SK-N-SH (cell line): ENCODE data around the gene FTO. TPM values are rescaled to one million over a fixed set of nuclear protein-coding genes. Genes with fewer than 3 reads are reported as not detected.
A peak's percentile ranks its signal among the peaks of the same experiment; 100 is the strongest.

Experiments used
- CTCF ChIA-PET: fragments of 300-600, 350-600 bp; formaldehyde crosslinking; extraction: SDS; loops from one replicate; lab custom pipeline; 2021; lab: Yijun Ruan, JAX
- POLR2A ChIA-PET: fragments of 350-600 bp; sonication (Branson Sonifier 250); formaldehyde crosslinking; extraction: SDS; loops from one replicate; lab custom pipeline; 2020; ENCODE audit warnings: antibody characterized with exemption, inconsistent platforms; lab: Yijun Ruan, JAX
- DNase-seq: peaks from one replicate; pipeline ENCODE4 v3.0.0; 2012
- H2AFZ ChIP-seq: fragments of 200-600 bp; sonication (generic); 2 replicates; pipeline ENCODE4 v1.8.1; 2016; ENCODE audit warnings: antibody characterized with exemption, mild to moderate bottlenecking, low read depth
- H3F3A ChIP-seq: fragments of 200-600 bp; sonication (generic); replicated peaks from 2 replicates; pipeline ENCODE3; 2016; ENCODE audit warnings: antibody characterized with exemption, mild to moderate bottlenecking; ENCODE audit not compliant: insufficient read depth
- H3K27ac ChIP-seq, 2 experiments: fragments of 200-500 bp in 1 of 2; fragments of 200-600 bp in 1 of 2; sonication (Bioruptor generic) in 1 of 2; sonication (generic), shearing (Covaris generic) in 1 of 2; 2 replicates each; pipeline versions ENCODE4 v1.5.1 to v1.6.1; 2014 to 2016; ENCODE audit warnings: low read depth in 2 of 2, inconsistent platforms in 1 of 2, low read length in 1 of 2, mild to moderate bottlenecking in 1 of 2, mixed read lengths in 1 of 2
- H3K27me3 ChIP-seq: fragments of 200-600 bp; sonication (generic), shearing (Covaris generic); 2 replicates; pipeline ENCODE4 v1.6.1; 2016; ENCODE audit warnings: mixed run types; ENCODE audit not compliant: insufficient read depth
- H3K36me3 ChIP-seq, 2 experiments: fragments of 200-500 bp in 1 of 2; fragments of 200-600 bp in 1 of 2; sonication (Bioruptor generic) in 1 of 2; sonication (generic) in 1 of 2; replicated peaks in 1 of 2; 2 replicates each; pipeline versions ENCODE3 to v1.5.1; 2014 to 2016; ENCODE audit warnings: low read length in 1 of 2, mild to moderate bottlenecking in 1 of 2; ENCODE audit not compliant: insufficient read depth in 2 of 2, control insufficient read depth in 1 of 2
- H3K4me1 ChIP-seq, 2 experiments: fragments of 200-500 bp in 1 of 2; fragments of 200-600 bp in 1 of 2; sonication (Bioruptor generic) in 1 of 2; sonication (generic), shearing (Covaris generic) in 1 of 2; 2 replicates each; pipeline versions ENCODE4 v1.5.1 to v1.6.1; 2014 to 2016; ENCODE audit warnings: low read depth in 1 of 2, low read length in 1 of 2, mixed run types in 1 of 2; ENCODE audit not compliant: insufficient read depth in 2 of 2, control insufficient read depth in 1 of 2
- H3K4me2 ChIP-seq: fragments of 200-600 bp; sonication (generic), shearing (Covaris generic); 2 replicates; pipeline ENCODE4 v1.6.1; 2017; ENCODE audit warnings: mixed run types
- H3K4me3 ChIP-seq, 2 experiments: fragments of 200-500 bp in 1 of 2; fragments of 200-600 bp in 1 of 2; sonication (Bioruptor generic) in 1 of 2; sonication (generic), shearing (Covaris generic) in 1 of 2; 2 replicates each; pipeline versions ENCODE4 v1.5.1 to v1.8.1; 2014 to 2016; ENCODE audit warnings: low read depth in 2 of 2, inconsistent platforms in 1 of 2, low read length in 1 of 2, mild to moderate bottlenecking in 1 of 2, mixed read lengths in 1 of 2, moderate library complexity in 1 of 2
- H3K79me2 ChIP-seq: fragments of 200-600 bp; sonication (generic); 2 replicates; pipeline ENCODE4 v1.8.1; 2017; ENCODE audit warnings: mild to moderate bottlenecking; ENCODE audit not compliant: insufficient read depth
- H3K9ac ChIP-seq: fragments of 200-600 bp; sonication (generic); 2 replicates; pipeline ENCODE4 v1.6.1; 2017; ENCODE audit warnings: mixed run types
- H3K9me2 ChIP-seq: fragments of 200-600 bp; sonication (generic); 2 replicates; pipeline ENCODE4 v1.6.1; 2017; ENCODE audit warnings: mixed run types
- H3K9me3 ChIP-seq: fragments of 200-600 bp; sonication (generic); 2 replicates; pipeline ENCODE4 v1.6.1; 2017; ENCODE audit warnings: mixed run types, mild to moderate bottlenecking, moderate library complexity
- H4K20me1 ChIP-seq: fragments of 200-600 bp; sonication (generic); 2 replicates; pipeline ENCODE4 v1.6.1; 2017; ENCODE audit warnings: mild to moderate bottlenecking, mixed run types; ENCODE audit not compliant: insufficient read depth
- CTCF ChIP-seq: fragments of 200-600 bp; sonication (generic); IDR thresholded peaks from 2 replicates; pipeline ENCODE4 v1.6.1; 2017; ENCODE audit warnings: antibody characterized with exemption, mild to moderate bottlenecking, moderate library complexity
- FOXJ3 ChIP-seq: sonication (generic); formaldehyde crosslinking; IDR thresholded peaks from 2 replicates; pipeline ENCODE4 v1.5.1; 2020; ENCODE audit warnings: mild to moderate bottlenecking, missing genetic modification reagents
- GATA2 ChIP-seq: sonication (generic); formaldehyde crosslinking; IDR thresholded peaks from 2 replicates; pipeline ENCODE4 v1.5.0; 2020; ENCODE audit warnings: mild to moderate bottlenecking, missing genetic modification reagents
- RFX5 ChIP-seq: IDR thresholded peaks from 2 replicates; pipeline ENCODE4 v1.6.1; 2012; ENCODE audit warnings: mild to moderate bottlenecking, improper control_type of control experiment, low read length
- SIN3A ChIP-seq: IDR thresholded peaks from 2 replicates; pipeline ENCODE4 v1.6.1; 2012; ENCODE audit warnings: low read depth, mild to moderate bottlenecking, low read length, moderate library complexity, borderline replicate concordance
- TEAD4 ChIP-seq: IDR thresholded peaks from 2 replicates; pipeline ENCODE4 v1.4.0; 2012; ENCODE audit warnings: mild to moderate bottlenecking, borderline replicate concordance; ENCODE audit not compliant: insufficient read depth
- YY1 ChIP-seq: IDR thresholded peaks from 2 replicates; pipeline ENCODE4 v1.4.0; 2012; ENCODE audit warnings: low read depth, mild to moderate bottlenecking
- ZBTB33 ChIP-seq: IDR thresholded peaks from 2 replicates; pipeline ENCODE4 v1.4.0; 2012; ENCODE audit warnings: low read depth, borderline replicate concordance
- WGBS: methylation state at CpG from one replicate; pipeline ENCODE4 v1.1.6; 2017; ENCODE audit warnings: low lambda C conversion rate; 5-methylcytosine and 5-hydroxymethylcytosine counted together
- polyA plus RNA-seq, 3 experiments: library from polyadenylated mRNA; depleted of rRNA; stranded (reverse); fragments of >200 nt; gene quantifications; 2 replicates each; pipeline ENCODE4 v1.2.3, GENCODE V29; 2012

FTO gene
- polyA plus RNA-seq, 1 of the 3 experiments (the other 2 are of a cell fraction): 41.2 TPM

- Histone ChIP-seq H3K79me2 (no peaks in the 10 kb centered on the region), H3K4me2 (no peak overlapping the region), H4K20me1 (no peaks in the 10 kb centered on the region), H3K9me3 (no peaks in the 10 kb centered on the region), H3K27ac (no peak overlapping the region), H3K9me2 (no peaks in the 10 kb centered on the region; the same call in 1 of the 2 replicates), H3F3A (no peaks in the 10 kb centered on the region), H3K9ac (no peak overlapping the region), H3K4me3 (no peak overlapping the region), H3K27me3 (no peaks in the 10 kb centered on the region), H2AFZ (no peak overlapping the region), H3K4me1 (peaks cover 0 to 7% of the 10 kb centered on the region in 2 experiments; a peak in 2 of 4 replicates), H3K36me3 (peaks cover 2 to 12% of the 10 kb centered on the region in 2 experiments)
- CTCF ChIA-PET: no interaction called here
- no peak for TF ChIP-seq FOXJ3
- peak; percentile 18; the same call in 1 of the 2 replicates for TF ChIP-seq GATA2 (CRISPR knock-in tag)
- WGBS: 90% methylated on average over 1 of the region's 1 CpG
- POLR2A ChIA-PET: no interaction called here
- DNase-seq: no peak
Measured at GRCh38 chr16:53662072-53662471, 41.9 kb upstream of the FTO start.

- Histone ChIP-seq H3K36me3 (no peaks in the 10 kb centered on the region), H3K4me1 (peaks cover 0 to 7% of the 10 kb centered on the region in 2 experiments; a peak in 2 of 4 replicates), H2AFZ (no peak overlapping the region), H3K27ac (no peak overlapping the region), H3K9me2 (no peaks in the 10 kb centered on the region), H3K9me3 (no peaks in the 10 kb centered on the region), H3F3A (no peaks in the 10 kb centered on the region), H3K27me3 (no peaks in the 10 kb centered on the region), H3K4me3 (no peak overlapping the region), H3K4me2 (no peak overlapping the region), H4K20me1 (no peaks in the 10 kb centered on the region), H3K9ac (no peak overlapping the region), H3K79me2 (no peaks in the 10 kb centered on the region)
- TF ChIP-seq RFX5 (no peak), TEAD4 (no peak), ZBTB33 (no peak), YY1 (no peak), SIN3A (no peak), CTCF (no peak)
- DNase-seq: no peak
- ChIA-PET CTCF (interaction anchor here (1.2 kb wide), 1 partner anchor 14 kb away, joined by 4 read pairs; no protein-coding TSS in a partner anchor), POLR2A (no interaction called here)
- WGBS: 79% methylated on average over 7 of the region's 7 CpGs
Measured at GRCh38 chr16:53664724-53665345, 39.1 kb upstream of the FTO start.
